ENCODE data around the gene RLN3. TPM values are rescaled to one million over a fixed set of nuclear protein-coding genes. Genes with fewer than 3 reads are reported as not detected.

Gene RLN3
- total and polyA plus RNA-seq, 9 of the 15 experiments (the other 6 are each of a cell fraction or from before 2014, with no cell fraction given) = 0.31 to 1.2 (median 0.71) TPM; not detected in 6

DNA sequence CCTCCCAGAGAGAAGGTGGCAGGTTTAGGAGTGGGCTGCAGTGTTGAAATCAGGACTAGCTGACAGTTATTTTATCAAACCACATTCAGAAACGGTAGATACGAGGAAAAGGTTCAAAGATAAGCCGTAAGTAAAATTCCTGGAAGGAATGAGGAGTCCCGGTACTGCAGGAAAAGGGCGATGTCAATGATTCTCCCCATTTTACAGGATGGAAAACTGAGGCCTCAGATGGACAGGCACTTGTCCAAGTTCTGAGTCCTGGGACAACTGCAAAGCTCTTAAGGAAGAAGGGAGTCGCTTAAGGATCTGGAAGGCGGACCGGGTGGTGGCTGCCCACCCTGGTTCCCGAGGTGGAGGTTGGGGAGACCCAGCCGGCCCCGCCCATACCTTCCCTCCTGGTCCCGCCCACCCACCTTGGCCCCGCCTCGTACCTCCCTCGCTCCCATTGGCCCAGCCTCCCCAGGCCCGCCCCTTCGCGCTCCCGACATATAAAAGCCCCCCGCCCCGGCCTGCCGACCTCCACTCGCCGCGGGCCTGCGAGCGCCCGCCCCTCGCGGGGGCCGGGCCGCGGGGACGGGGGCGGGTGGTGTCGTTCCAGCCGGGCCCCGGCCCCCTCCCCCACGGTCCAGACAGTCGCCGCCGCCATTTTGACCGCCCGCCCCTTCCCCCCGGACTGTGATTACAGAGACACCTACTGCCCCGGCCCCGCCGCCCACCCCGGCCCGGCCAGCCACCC is 22.4 kb upstream of the RLN3 start (continued):
- TF ChIP-seq HOXB6 (CRISPR knock-in tag; IDR thresholded peaks at IDR 0.05; ENCODE audit: borderline replicate concordance) = no peak
- no peak for TF ChIP-seq SLC30A9 (CRISPR knock-in tag; IDR thresholded peaks at IDR 0.05)
- TF ChIP-seq, protein P1, sequence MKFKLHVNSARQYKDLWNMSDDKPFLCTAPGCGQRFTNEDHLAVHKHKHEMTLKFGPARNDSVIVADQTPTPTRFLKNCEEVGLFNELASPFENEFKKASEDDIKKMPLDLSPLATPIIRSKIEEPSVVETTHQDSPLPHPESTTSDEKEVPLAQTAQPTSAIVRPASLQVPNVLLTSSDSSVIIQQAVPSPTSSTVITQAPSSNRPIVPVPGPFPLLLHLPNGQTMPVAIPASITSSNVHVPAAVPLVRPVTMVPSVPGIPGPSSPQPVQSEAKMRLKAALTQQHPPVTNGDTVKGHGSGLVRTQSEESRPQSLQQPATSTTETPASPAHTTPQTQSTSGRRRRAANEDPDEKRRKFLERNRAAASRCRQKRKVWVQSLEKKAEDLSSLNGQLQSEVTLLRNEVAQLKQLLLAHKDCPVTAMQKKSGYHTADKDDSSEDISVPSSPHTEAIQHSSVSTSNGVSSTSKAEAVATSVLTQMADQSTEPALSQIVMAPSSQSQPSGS (CRISPR knock-in tag; IDR thresholded peaks at IDR 0.05) = no peak
- TF ChIP-seq, protein P2, sequence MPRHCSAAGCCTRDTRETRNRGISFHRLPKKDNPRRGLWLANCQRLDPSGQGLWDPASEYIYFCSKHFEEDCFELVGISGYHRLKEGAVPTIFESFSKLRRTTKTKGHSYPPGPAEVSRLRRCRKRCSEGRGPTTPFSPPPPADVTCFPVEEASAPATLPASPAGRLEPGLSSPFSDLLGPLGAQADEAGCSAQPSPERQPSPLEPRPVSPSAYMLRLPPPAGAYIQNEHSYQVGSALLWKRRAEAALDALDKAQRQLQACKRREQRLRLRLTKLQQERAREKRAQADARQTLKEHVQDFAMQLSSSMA (CRISPR knock-in tag; IDR thresholded peaks at IDR 0.05) = no peak
- TF ChIP-seq, protein P3, sequence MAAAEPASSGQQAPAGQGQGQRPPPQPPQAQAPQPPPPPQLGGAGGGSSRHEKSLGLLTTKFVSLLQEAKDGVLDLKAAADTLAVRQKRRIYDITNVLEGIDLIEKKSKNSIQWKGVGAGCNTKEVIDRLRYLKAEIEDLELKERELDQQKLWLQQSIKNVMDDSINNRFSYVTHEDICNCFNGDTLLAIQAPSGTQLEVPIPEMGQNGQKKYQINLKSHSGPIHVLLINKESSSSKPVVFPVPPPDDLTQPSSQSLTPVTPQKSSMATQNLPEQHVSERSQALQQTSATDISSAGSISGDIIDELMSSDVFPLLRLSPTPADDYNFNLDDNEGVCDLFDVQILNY (CRISPR knock-in tag; IDR thresholded peaks at IDR 0.05) = no peak
- TF ChIP-seq, protein P4, sequence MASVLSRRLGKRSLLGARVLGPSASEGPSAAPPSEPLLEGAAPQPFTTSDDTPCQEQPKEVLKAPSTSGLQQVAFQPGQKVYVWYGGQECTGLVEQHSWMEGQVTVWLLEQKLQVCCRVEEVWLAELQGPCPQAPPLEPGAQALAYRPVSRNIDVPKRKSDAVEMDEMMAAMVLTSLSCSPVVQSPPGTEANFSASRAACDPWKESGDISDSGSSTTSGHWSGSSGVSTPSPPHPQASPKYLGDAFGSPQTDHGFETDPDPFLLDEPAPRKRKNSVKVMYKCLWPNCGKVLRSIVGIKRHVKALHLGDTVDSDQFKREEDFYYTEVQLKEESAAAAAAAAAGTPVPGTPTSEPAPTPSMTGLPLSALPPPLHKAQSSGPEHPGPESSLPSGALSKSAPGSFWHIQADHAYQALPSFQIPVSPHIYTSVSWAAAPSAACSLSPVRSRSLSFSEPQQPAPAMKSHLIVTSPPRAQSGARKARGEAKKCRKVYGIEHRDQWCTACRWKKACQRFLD (CRISPR knock-in tag; IDR thresholded peaks at IDR 0.05) = peak; percentile 69; the same call in 1 of the 2 replicates
- TF ChIP-seq U2AF1 (optimal IDR thresholded peaks at IDR 0.05; ENCODE audit: low read depth, low read length) = no peak
- TF ChIP-seq CHD4 (IDR thresholded peaks at IDR 0.05; ENCODE audit: insufficient read depth, insufficient replicate concordance, low read depth, low read length, poor library complexity, severe bottlenecking) = peak; percentile 100
- 0 out of 2 replicates have a peak, but pooled peaks have one; percentile 62 for TF ChIP-seq FOXM1 (IDR thresholded peaks at IDR 0.05; ENCODE audit: low read depth)
- TF ChIP-seq FOXM1 (CRISPR knock-in tag; IDR thresholded peaks at IDR 0.05; ENCODE audit: low read depth) = no peak
- no peak for TF ChIP-seq NEUROD1 (IDR thresholded peaks at IDR 0.05; ENCODE audit: borderline replicate concordance, low read depth, low read length, partially characterized antibody)
- no peak for TF ChIP-seq NFXL1 (CRISPR knock-in tag; IDR thresholded peaks at IDR 0.05)
- no peak for TF ChIP-seq CBX5 (IDR thresholded peaks at IDR 0.05; ENCODE audit: borderline replicate concordance, low read depth)
- TF ChIP-seq HMG20A (CRISPR knock-in tag; conservative IDR thresholded peaks at IDR 0.05) = no peak
- TF ChIP-seq, protein P5, sequence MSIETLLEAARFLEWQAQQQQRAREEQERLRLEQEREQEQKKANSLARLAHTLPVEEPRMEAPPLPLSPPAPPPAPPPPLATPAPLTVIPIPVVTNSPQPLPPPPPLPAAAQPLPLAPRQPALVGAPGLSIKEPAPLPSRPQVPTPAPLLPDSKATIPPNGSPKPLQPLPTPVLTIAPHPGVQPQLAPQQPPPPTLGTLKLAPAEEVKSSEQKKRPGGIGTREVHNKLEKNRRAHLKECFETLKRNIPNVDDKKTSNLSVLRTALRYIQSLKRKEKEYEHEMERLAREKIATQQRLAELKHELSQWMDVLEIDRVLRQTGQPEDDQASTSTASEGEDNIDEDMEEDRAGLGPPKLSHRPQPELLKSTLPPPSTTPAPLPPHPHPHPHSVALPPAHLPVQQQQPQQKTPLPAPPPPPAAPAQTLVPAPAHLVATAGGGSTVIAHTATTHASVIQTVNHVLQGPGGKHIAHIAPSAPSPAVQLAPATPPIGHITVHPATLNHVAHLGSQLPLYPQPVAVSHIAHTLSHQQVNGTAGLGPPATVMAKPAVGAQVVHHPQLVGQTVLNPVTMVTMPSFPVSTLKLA (conservative IDR thresholded peaks at IDR 0.05) = no peak
- TF ChIP-seq U2AF2 (optimal IDR thresholded peaks at IDR 0.05; ENCODE audit: low read depth, low read length) = no peak
- TF ChIP-seq, protein P6, sequence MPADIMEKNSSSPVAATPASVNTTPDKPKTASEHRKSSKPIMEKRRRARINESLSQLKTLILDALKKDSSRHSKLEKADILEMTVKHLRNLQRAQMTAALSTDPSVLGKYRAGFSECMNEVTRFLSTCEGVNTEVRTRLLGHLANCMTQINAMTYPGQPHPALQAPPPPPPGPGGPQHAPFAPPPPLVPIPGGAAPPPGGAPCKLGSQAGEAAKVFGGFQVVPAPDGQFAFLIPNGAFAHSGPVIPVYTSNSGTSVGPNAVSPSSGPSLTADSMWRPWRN (IDR thresholded peaks at IDR 0.05; ENCODE audit: low read depth) = peak; percentile 32; the same call in 1 of the 2 replicates

All from K562 (cell line).